Activated CD4-positive, alpha-beta T cell treated with anti-CD3 and anti-CD28 coated beads for 24 hours (primary cell): ENCODE data around the gene VAPA.

Source experiments
- DNase-seq, 2 donors: peaks; one replicate each; pipeline ENCODE4 v3.0.0-alpha.2; 2020; ENCODE audit warnings: low read depth in 2 of 2

The VAPA gene

GRCh38 chr18:9973470-9973869 is 59.7 kb downstream of the VAPA start:
- no peak for DNase-seq

DNA sequence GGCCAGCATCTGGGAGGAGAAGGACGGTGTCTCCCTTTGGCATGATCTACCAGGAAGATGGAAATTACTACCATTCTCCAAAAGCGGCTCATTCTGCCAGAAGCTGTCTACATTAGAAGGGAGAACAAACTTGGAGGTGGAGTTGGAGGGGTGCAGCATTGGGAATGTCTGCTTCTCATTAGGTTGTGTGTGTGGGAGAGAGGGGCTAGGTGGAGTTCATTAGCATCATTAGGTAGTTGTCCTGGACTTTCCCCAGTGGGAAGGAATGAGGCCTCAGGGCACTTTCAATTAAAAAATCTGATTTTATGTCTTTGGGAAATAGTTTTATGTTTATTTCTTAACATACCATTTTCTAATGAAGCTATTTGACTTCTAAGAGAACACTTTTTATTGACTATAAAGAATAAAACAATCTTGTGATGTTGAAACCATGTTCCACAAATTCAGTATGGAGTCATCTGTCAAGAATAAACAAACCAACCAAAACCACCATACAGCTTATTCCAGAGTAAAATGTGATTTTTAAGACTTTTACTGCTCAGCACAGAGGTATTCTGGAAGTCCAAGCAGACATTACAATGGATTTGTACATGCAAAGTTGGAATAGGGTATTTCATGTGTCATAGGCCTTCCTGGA is 60.6 kb downstream of the VAPA start:
- DNase-seq = no peak

GRCh38 chr18:9975658-9976057 is 61.8 kb downstream of the VAPA start:
- no peak for DNase-seq

DNA sequence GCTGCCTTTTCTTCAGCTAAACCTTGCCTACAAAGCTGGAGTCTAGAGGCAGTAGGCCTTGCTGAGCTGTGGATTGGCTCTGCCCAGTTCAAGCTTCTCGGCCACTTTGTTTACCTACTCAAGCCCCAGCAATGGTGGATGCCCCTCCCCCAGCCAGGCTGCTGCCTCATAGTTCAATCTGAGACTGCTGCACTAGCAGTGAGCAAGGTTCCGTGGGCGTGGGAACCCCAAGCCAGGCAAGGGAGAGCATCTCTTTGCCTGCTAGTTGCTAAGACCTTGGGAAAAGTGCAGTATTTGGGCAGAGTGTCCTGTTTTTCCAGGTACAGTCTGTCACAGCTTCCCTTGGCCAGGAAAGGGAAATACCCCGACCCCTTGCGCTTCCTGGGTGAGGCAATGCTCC is 68.9 kb downstream of the VAPA start:
- DNase-seq = no peak

GRCh38 chr18:9984080-9984479 is 70.3 kb downstream of the VAPA start:
- DNase-seq = no peak

GRCh38 chr18:9985641-9986040 is 71.8 kb downstream of the VAPA start:
- no peak for DNase-seq

GRCh38 chr18:9986156-9986930 is 72.5 kb downstream of the VAPA start:
- DNase-seq = no peak

DNA sequence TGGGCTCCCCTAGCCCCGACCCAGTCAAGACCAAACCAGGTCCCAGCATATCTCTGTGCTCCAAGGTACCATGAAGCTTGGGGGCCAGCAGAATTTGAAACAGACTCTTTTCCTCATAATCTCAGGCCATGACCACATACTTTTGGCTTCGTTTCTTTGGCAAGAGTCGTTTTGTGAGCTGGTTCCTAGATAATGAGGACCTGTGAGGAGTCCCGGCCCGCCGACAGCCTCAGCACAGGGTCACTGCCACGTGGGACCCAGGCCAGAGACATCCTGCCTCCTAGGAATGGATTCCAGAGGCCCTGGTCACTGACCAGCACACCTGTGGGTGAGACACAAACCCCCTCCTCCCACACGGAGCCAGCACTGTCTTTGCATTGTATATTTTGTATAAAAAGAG is 73.5 kb downstream of the VAPA start:
- DNase-seq = no peak

DNA sequence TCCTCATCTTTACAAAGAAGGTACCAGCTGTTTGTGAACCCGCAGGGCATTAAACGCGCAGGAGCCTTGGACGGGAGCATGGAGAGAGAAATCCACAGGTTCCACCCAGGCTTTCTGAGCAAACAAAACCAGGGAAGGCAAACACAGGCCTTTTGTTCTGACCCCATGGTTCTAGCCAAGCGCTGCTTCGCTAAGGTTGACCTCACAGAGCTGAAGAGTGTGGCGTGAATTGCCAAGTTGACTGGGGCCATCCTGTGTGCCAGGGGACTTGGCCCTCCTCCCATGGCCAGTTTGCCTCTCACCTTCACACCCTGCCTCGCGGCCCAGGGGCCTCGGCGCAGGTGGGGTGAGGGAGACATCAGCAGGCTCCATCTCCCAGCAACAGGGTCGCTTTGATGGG is 74.1 kb downstream of the VAPA start:
- no peak for DNase-seq

GRCh38 chr18:9988665-9989064 is 74.8 kb downstream of the VAPA start:
- no peak for DNase-seq

- DNase-seq = no peak
Measured at GRCh38 chr18:9989481-9989880, 75.7 kb downstream of the VAPA start.

- DNase-seq = no peak
Measured at GRCh38 chr18:9991011-9992000, 77.5 kb downstream of the VAPA start.

DNA sequence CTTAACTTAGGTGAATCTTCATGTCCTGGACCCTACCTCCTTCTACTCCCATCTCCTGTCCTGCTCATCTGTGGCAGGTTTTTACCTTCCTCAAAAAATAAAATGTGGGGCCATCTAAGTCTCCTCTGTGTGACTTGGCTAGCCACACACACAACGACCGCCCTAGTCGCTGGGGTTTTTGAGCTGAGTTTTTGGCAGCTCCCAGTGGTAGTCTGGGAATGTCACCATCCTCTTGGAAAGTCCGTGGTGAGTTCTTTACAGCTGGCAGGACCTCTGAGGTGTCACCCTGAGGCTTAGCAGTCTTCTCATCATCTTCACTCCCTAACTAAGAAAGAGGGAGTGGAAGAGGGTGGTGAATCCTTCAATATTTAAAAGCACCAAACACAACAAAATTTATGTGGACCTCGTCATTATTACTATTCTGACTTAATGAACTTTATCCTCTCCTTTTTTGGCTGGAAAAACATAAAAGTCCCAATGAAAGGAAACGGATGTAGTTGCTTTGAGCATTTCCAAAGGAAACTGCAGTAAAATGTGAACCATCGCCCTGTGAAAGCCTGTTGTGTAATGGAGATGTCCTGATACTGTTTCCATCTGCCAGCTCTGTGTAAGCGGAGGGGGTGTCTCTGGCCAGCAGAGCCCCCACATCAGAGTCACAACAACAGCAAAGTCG is 78.6 kb downstream of the VAPA start:
- DNase-seq = no peak

DNA sequence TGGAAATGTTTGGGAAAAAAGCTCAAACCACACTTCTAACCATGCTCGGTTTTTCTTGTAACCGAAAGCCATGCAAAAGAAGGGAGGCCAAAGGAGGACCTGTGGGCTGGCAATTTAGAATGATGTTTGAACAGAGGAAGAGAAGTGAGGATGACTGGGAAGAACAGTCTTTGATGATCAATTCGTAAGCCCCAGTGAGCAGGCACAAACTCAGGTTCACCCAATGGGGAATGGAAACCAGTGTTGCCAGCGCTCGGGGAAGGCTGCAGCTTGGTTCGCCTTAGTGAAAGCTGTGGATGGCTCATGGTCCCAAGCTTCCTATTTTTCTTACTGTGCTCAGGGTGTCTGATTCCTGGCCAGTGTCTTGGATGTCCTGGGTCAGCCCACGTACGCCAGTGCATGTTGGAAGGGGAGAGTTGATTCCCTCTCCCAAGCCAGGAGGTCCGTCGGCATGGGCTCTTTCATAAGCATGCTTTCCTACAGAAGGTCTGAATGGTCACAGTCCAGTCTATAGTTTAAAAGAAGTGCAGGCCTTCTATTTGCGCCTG is 79.2 kb downstream of the VAPA start:
- no peak for DNase-seq

GRCh38 chr18:9993521-9994025 is 79.8 kb downstream of the VAPA start:
- DNase-seq = no peak

GRCh38 chr18:9994026-9994570 is 80.3 kb downstream of the VAPA start:
- DNase-seq = no peak

GRCh38 chr18:9994701-9995235 is 81.0 kb downstream of the VAPA start:
- DNase-seq = no peak

DNA sequence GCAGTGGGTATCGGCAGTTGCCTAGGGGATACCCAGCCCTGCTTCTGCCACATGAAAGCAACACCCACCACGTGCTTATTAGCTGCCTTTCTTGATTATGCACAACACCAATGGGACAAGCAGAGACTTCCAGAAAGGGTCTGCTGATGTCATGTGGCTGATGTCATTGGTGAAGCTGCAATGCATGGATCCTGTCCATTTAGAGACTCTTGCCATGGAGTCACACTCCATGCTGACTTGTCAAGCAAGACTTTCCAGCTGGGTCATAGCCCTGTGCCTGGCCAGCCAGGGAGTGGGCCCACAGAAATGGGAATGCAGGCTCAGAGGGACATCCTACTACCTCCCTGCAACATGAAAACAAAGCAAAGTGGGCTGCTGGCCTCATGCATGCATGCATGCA is 81.8 kb downstream of the VAPA start:
- no peak for DNase-seq

DNA sequence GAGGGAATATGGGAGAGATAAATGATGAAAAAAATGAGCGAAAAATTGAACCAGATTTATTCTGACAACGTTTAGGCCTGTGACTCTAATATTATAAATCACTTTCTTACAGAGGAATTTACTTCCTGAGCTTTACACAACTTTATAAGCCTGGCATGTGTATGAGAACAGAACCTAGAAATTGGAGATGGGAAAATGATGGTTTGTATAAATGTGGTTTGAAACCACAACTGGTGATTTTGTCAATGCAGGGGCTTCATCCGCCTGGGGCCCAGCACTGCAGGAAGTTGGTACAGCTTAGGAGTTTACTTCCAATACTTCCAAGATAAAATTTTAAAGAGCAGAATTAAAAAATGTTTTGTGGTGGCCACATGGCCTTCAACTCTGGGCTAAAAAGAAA is 82.3 kb downstream of the VAPA start:
- no peak for DNase-seq

DNA sequence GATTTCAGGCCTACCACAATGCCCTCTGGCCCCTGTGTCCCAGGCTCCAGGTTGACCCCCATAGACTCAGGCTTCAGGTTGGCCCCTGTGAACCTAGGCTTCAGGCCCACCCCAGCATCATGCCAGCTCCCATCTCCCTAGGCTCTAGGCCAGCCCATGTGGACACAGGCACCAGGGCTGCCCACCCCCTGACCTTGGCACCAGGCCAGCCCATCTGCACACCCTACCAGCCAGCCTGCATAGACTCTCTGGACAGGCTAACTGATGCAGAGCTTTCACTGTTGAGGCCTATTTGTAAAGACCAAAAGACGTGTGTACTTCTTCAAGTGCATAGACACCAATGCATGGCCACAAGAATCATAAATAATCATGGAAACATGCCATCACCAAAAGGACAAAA is 83.9 kb downstream of the VAPA start:
- DNase-seq = no peak

DNA sequence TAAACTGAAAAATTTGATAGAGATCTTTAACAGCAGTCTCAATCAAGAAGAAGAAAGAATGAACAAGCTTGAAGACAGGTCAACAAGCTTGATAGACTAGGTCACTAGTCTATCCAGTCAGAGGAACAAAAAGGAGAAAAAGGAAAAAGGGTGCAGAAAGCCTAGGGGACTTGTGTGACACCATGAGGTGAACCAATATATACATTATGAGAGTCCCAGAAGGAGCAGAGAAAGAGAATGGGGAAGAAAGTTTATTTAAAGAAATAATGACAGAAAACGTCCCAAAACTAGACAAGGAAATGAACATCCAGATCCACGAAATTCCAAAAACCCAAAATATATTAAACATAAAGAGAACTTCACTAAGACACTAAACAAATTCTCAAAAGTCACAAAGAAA is 84.5 kb downstream of the VAPA start:
- DNase-seq = no peak
